K562 (cell line): ENCODE data around the gene KIF15. TPM values are rescaled to one million over a fixed set of nuclear protein-coding genes. Genes with fewer than 3 reads are reported as not detected.

ENCODE experiments used
- ASH1L ChIP-seq: fragments of 450-650 bp; IDR thresholded peaks from 2 replicates; pipeline ENCODE4 v1.6.1; 2018; ENCODE audit warnings: borderline replicate concordance, mild to moderate bottlenecking, low read depth; ENCODE audit not compliant: partially characterized antibody
- BDP1 ChIP-seq: IDR thresholded peaks from 3 replicates; pipeline ENCODE4 v1.6.1; 2011; ENCODE audit not compliant: insufficient read length, insufficient read depth
- BRD9 ChIP-seq: fragments of 450-650 bp; IDR thresholded peaks from 2 replicates; pipeline ENCODE4 v1.6.1; 2018; ENCODE audit warnings: low read depth; ENCODE audit not compliant: partially characterized antibody
- CHD4 ChIP-seq: fragments of 200-600 bp; sonication (generic); IDR thresholded peaks from 3 replicates; pipeline ENCODE4 v1.6.1; 2012; ENCODE audit warnings: low read depth, mild to moderate bottlenecking, mixed read lengths, low read length, inconsistent platforms; ENCODE audit not compliant: insufficient read depth, insufficient replicate concordance, poor library complexity, severe bottlenecking
- COPS2 ChIP-seq: fragments of 450-650 bp; conservative IDR thresholded peaks from 2 replicates; pipeline ENCODE4 v1.6.1; 2016; ENCODE audit warnings: mild to moderate bottlenecking, moderate library complexity
- CREM ChIP-seq: IDR thresholded peaks from 2 replicates; pipeline ENCODE4 v1.6.1; 2014; ENCODE audit warnings: antibody characterized with exemption, low read depth
- EGR1 ChIP-seq: fragments of 450-650 bp; conservative IDR thresholded peaks from 2 replicates; pipeline ENCODE4 v1.6.1; 2017; ENCODE audit warnings: mild to moderate bottlenecking
- KLF13 ChIP-seq: fragments of 450-650 bp; IDR thresholded peaks from 2 replicates; pipeline ENCODE4 v1.6.1; 2016; ENCODE audit warnings: missing genetic modification characterization, low read depth, mild to moderate bottlenecking, missing compliant biosample characterization, moderate library complexity, borderline replicate concordance
- MAFG ChIP-seq: fragments of 450-650 bp; conservative IDR thresholded peaks from 2 replicates; pipeline ENCODE4 v1.6.1; 2016; ENCODE audit warnings: missing genetic modification characterization, missing compliant biosample characterization
- MXI1 ChIP-seq: IDR thresholded peaks from 2 replicates; pipeline ENCODE4 v1.6.1; 2011; ENCODE audit warnings: low read depth, mild to moderate bottlenecking, improper control_type of control experiment, low read length
- POLR2B ChIP-seq: fragments of 450-650 bp; IDR thresholded peaks from 2 replicates; pipeline ENCODE4 v1.6.1; 2018; ENCODE audit warnings: low read depth; ENCODE audit not compliant: partially characterized antibody
- RBM22 ChIP-seq: fragments of 200-400 bp; formaldehyde crosslinking; IDR thresholded peaks from 2 replicates; pipeline ENCODE4 v1.6.1; 2018; ENCODE audit warnings: low read length, low read depth; ENCODE audit not compliant: poor library complexity, severe bottlenecking
- SETDB1 ChIP-seq: IDR thresholded peaks from one replicate; pipeline ENCODE4 v1.6.1; 2012; ENCODE audit warnings: low read length, control low read depth, inconsistent platforms
- SIN3A ChIP-seq, 2 experiments: fragments of 150-350 bp in 1 of 2; IDR thresholded peaks; 2 replicates each; pipeline ENCODE4 v1.6.1; 2011 to 2016; ENCODE audit warnings: borderline replicate concordance in 2 of 2, low read depth in 2 of 2, low read length in 2 of 2, mild to moderate bottlenecking in 2 of 2, moderate library complexity in 2 of 2; ENCODE audit not compliant: control insufficient read depth in 1 of 2
- SPI1 ChIP-seq: IDR thresholded peaks from 2 replicates; pipeline ENCODE4 v1.6.1; 2011; ENCODE audit warnings: low read depth, low read length, control low read depth, borderline replicate concordance
- TOE1 ChIP-seq, 2 experiments: fragments of 450-650 bp in 1 of 2; sonication (generic) in 1 of 2; formaldehyde crosslinking in 1 of 2; IDR thresholded peaks; 2 replicates each; pipeline versions ENCODE4 v1.7.1 to v1.8.0; 2016 to 2022; ENCODE audit warnings: borderline replicate concordance in 2 of 2, mild to moderate bottlenecking in 2 of 2, antibody characterized with exemption in 1 of 2, inconsistent platforms in 1 of 2, low read depth in 1 of 2, missing genetic modification reagents in 1 of 2, moderate library complexity in 1 of 2
- ZBTB17 ChIP-seq: fragments of 450-650 bp; formaldehyde crosslinking; IDR thresholded peaks from 2 replicates; pipeline ENCODE4 v1.4.0; 2020; ENCODE audit warnings: mild to moderate bottlenecking
- ZNF445 ChIP-seq: fragments of 250-450 bp; sonication (Bioruptor Pico); IDR thresholded peaks from 2 replicates; pipeline ENCODE4 v1.4.0; 2020; ENCODE audit warnings: low read depth, mild to moderate bottlenecking, moderate library complexity
- ZNF589 ChIP-seq: fragments of 200-800 bp; sonication (Bioruptor generic); IDR thresholded peaks from 2 replicates; pipeline ENCODE4 v1.6.1; 2016; ENCODE audit warnings: low read depth, missing genetic modification characterization, missing compliant biosample characterization
- polyA plus RNA-seq, 8 experiments: library from polyadenylated mRNA; depleted of rRNA in 4 of 8; stranded (reverse) in 5 of 8; unstranded in 3 of 8; fragments of >200 nt; fragmentation: Nextera tagmentation in 2 of 8; fragmentation: Illumina TruSeq in 1 of 8; extraction: Ambion mirVana in 2 of 8; extraction: Trizol in 1 of 8; gene quantifications; 2 replicates each; pipeline versions ENCODE4 v1.2.1 to v1.2.3, GENCODE V29; 2011 to 2014; ENCODE audit warnings: inconsistent platforms in 1 of 8, missing spikeins in 1 of 8
- total RNA-seq, 7 experiments: library from RNA; depleted of rRNA in 6 of 7; stranded (reverse); fragments of >200 nt in 6 of 7; fragmentation: Illumina TruSeq in 2 of 7; extraction: Trizol in 2 of 7; gene quantifications; 2 replicates each; pipeline versions ENCODE4 v1.2.1 to v1.2.3, GENCODE V29; 2011 to 2021; ENCODE audit warnings: low replicate concordance in 1 of 7
- TF ChIP-seq, protein P1 (sequence below), 2 experiments: fragments of 250-450 bp in 1 of 2; fragments of 450-650 bp in 1 of 2; sonication (Bioruptor Pico) in 1 of 2; IDR thresholded peaks; 2 replicates each; pipeline versions ENCODE4 v1.6.1 to v1.8.0; 2016 to 2021; ENCODE audit warnings: mild to moderate bottlenecking in 2 of 2, moderate library complexity in 2 of 2, missing compliant biosample characterization in 1 of 2, missing genetic modification characterization in 1 of 2
- TF ChIP-seq, protein P2 (sequence below): fragments of 150-350 bp; IDR thresholded peaks from 2 replicates; pipeline ENCODE4 v1.6.1; 2014; ENCODE audit warnings: low read depth, mild to moderate bottlenecking, low read length, borderline replicate concordance

Gene KIF15
- total and polyA plus RNA-seq, 9 of the 15 experiments (the other 6 are each of a cell fraction or from before 2014, with no cell fraction given): 9.0 to 45.9 (median 26.0) TPM

DNA sequence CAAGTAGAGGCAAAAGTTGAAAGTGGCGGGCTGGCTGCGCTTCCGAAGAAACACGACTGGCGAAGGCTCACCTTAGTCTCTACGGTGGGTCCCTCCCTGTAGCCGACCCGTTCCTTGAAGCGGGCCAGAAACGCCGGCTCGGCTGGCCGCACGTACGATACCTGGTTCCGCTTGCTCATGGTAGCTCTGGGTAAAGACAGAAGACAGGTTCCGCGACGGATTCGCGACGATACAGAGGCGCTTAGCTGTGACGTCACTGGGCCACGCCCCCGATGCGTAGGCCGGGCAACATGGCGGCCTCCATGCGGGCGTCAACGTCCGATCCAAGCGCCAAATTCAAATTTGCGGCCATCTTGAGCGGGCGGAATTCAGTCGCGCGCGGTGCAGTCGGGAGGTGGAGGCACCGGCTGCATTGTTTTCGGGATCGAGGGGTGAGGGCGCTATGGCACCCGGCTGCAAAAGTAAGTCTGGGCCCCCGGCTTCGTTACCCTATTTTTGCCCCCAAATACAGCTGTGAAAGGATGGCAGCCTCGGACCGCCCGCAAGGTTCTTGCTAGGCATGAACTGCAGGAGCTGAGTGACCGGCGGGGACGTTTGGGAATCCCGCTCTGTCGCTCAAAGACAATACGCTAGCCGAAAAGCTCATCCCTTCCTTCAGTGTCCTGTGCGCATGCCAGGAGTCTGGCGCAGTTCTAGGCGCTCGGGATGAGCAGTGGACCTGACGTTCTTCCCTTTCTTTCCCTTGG lies at the start of gene KIF15, which contains the start of gene KIAA1143 (continued):
- TF ChIP-seq SIN3A (IDR thresholded peaks at IDR 0.05; ENCODE audit: borderline replicate concordance in 2 of 2, control insufficient read depth in 1 of 2, low read depth in 2 of 2, low read length in 2 of 2) (peak; percentile 88 to 97; a peak in 3 of 4 replicates), ZNF589 (CRISPR knock-in tag) (no peak), BRD9 (no peak), EGR1 (peak; percentile 97), KLF13 (tag) (peak; percentile 94), ZBTB17 (CRISPR knock-in tag) (peak; percentile 78; the same call in 1 of the 2 replicates), CREM (peak; percentile 99), MXI1 (peak; percentile 81; the same call in 1 of the 2 replicates), ASH1L (no peak), SPI1 (no peak), SETDB1 (no peak), COPS2 (no peak), RBM22 (peak; percentile 88), TOE1 (IDR thresholded peaks at IDR 0.05; ENCODE audit: borderline replicate concordance) (peak; percentile 59), TOE1 (CRISPR knock-in tag; IDR thresholded peaks at IDR 0.05; ENCODE audit: borderline replicate concordance, low read depth) (no peak; the same call in 1 of the 2 replicates), MAFG (tag) (0 out of 2 replicates have a peak, but pooled peaks have one; percentile 32), ZNF445 (CRISPR knock-in tag) (no peak), POLR2B (peak; percentile 83), CHD4 (no peak), BDP1 (no peak)
- TF ChIP-seq, protein P1, sequence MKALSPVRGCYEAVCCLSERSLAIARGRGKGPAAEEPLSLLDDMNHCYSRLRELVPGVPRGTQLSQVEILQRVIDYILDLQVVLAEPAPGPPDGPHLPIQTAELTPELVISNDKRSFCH (CRISPR knock-in tag; IDR thresholded peaks at IDR 0.05): no peak
- TF ChIP-seq, protein P1 (tag; IDR thresholded peaks at IDR 0.05): peak; percentile 85; the same call in 1 of the 2 replicates
- TF ChIP-seq, protein P2, sequence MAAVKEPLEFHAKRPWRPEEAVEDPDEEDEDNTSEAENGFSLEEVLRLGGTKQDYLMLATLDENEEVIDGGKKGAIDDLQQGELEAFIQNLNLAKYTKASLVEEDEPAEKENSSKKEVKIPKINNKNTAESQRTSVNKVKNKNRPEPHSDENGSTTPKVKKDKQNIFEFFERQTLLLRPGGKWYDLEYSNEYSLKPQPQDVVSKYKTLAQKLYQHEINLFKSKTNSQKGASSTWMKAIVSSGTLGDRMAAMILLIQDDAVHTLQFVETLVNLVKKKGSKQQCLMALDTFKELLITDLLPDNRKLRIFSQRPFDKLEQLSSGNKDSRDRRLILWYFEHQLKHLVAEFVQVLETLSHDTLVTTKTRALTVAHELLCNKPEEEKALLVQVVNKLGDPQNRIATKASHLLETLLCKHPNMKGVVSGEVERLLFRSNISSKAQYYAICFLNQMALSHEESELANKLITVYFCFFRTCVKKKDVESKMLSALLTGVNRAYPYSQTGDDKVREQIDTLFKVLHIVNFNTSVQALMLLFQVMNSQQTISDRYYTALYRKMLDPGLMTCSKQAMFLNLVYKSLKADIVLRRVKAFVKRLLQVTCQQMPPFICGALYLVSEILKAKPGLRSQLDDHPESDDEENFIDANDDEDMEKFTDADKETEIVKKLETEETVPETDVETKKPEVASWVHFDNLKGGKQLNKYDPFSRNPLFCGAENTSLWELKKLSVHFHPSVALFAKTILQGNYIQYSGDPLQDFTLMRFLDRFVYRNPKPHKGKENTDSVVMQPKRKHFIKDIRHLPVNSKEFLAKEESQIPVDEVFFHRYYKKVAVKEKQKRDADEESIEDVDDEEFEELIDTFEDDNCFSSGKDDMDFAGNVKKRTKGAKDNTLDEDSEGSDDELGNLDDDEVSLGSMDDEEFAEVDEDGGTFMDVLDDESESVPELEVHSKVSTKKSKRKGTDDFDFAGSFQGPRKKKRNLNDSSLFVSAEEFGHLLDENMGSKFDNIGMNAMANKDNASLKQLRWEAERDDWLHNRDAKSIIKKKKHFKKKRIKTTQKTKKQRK: no peak
